Measurements from ENCODE around the gene CSNK1G2. TPM values are rescaled to one million over a fixed set of nuclear protein-coding genes. Genes with fewer than 3 reads are reported as not detected.

Gene CSNK1G2
- total and polyA plus RNA-seq, 2 of the 13 experiments (the other 11 are each of a cell fraction or from before 2014, with no cell fraction given) = 53.8 to 72.5 TPM

DNA sequence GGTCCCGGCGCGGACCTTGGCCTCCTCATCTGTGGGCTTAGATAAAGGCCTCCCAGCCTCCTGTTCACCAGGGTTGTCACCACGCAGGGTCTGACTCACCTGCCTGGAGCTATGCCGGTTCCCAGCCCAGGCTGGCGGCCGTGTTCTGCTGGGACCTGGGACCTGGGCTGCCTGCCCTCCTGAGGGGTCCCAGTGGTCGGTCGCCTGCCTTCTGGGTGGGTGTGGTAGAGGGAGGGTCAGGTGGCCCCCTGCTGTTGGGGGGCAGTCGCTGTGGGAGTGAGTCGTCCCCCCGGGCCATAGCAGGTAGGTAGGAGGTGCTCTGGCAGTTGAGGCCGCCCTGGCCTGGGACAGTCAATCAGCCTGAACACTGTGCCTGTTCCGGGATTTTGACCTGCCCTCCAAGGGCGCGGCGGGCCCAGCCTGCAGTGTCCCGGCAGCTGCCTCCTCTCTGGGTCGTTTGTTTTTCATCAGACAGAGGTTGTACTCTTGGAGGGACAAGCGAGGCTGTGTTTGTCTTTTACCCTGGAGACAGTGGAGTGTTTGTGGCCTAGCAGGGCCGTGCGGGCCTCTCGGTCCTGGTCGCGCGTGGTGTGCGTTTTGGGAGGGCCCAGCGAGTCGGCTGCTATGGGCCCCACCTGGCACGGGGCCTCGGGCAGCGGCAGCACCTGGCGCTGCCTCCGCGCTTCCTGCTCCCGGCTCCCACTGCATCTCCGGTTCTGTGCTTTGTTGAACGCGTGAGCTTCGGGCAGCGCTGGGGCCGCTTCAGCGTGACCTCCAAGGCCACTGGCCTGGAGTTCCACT is 33.2 kb upstream of the CSNK1G2 start (continued):
- TF ChIP-seq, protein P1, sequence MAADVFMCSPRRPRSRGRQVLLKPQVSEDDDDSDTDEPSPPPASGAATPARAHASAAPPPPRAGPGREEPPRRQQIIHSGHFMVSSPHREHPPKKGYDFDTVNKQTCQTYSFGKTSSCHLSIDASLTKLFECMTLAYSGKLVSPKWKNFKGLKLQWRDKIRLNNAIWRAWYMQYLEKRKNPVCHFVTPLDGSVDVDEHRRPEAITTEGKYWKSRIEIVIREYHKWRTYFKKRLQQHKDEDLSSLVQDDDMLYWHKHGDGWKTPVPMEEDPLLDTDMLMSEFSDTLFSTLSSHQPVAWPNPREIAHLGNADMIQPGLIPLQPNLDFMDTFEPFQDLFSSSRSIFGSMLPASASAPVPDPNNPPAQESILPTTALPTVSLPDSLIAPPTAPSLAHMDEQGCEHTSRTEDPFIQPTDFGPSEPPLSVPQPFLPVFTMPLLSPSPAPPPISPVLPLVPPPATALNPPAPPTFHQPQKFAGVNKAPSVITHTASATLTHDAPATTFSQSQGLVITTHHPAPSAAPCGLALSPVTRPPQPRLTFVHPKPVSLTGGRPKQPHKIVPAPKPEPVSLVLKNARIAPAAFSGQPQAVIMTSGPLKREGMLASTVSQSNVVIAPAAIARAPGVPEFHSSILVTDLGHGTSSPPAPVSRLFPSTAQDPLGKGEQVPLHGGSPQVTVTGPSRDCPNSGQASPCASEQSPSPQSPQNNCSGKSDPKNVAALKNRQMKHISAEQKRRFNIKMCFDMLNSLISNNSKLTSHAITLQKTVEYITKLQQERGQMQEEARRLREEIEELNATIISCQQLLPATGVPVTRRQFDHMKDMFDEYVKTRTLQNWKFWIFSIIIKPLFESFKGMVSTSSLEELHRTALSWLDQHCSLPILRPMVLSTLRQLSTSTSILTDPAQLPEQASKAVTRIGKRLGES (CRISPR knock-in tag; IDR thresholded peaks at IDR 0.05; ENCODE audit: borderline replicate concordance) = no peak
- TF ChIP-seq, protein P2, sequence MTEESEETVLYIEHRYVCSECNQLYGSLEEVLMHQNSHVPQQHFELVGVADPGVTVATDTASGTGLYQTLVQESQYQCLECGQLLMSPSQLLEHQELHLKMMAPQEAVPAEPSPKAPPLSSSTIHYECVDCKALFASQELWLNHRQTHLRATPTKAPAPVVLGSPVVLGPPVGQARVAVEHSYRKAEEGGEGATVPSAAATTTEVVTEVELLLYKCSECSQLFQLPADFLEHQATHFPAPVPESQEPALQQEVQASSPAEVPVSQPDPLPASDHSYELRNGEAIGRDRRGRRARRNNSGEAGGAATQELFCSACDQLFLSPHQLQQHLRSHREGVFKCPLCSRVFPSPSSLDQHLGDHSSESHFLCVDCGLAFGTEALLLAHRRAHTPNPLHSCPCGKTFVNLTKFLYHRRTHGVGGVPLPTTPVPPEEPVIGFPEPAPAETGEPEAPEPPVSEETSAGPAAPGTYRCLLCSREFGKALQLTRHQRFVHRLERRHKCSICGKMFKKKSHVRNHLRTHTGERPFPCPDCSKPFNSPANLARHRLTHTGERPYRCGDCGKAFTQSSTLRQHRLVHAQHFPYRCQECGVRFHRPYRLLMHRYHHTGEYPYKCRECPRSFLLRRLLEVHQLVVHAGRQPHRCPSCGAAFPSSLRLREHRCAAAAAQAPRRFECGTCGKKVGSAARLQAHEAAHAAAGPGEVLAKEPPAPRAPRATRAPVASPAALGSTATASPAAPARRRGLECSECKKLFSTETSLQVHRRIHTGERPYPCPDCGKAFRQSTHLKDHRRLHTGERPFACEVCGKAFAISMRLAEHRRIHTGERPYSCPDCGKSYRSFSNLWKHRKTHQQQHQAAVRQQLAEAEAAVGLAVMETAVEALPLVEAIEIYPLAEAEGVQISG (CRISPR knock-in tag; IDR thresholded peaks at IDR 0.05) = peak; percentile 49
- no peak for TF ChIP-seq KLF15 (CRISPR knock-in tag; IDR thresholded peaks at IDR 0.05; ENCODE audit: borderline replicate concordance)
- TF ChIP-seq ZNF619 (CRISPR knock-in tag; IDR thresholded peaks at IDR 0.05) = 0 out of 2 replicates have a peak, but pooled peaks have one; percentile 22
- no peak for TF ChIP-seq EZH2 (conservative IDR thresholded peaks at IDR 0.05; ENCODE audit: low read depth, low read length)
- TF ChIP-seq ZBTB21 (CRISPR knock-in tag; IDR thresholded peaks at IDR 0.05) = no peak
- no peak for TF ChIP-seq ZNF629 (CRISPR knock-in tag; conservative IDR thresholded peaks at IDR 0.05)
- TF ChIP-seq, protein P3, sequence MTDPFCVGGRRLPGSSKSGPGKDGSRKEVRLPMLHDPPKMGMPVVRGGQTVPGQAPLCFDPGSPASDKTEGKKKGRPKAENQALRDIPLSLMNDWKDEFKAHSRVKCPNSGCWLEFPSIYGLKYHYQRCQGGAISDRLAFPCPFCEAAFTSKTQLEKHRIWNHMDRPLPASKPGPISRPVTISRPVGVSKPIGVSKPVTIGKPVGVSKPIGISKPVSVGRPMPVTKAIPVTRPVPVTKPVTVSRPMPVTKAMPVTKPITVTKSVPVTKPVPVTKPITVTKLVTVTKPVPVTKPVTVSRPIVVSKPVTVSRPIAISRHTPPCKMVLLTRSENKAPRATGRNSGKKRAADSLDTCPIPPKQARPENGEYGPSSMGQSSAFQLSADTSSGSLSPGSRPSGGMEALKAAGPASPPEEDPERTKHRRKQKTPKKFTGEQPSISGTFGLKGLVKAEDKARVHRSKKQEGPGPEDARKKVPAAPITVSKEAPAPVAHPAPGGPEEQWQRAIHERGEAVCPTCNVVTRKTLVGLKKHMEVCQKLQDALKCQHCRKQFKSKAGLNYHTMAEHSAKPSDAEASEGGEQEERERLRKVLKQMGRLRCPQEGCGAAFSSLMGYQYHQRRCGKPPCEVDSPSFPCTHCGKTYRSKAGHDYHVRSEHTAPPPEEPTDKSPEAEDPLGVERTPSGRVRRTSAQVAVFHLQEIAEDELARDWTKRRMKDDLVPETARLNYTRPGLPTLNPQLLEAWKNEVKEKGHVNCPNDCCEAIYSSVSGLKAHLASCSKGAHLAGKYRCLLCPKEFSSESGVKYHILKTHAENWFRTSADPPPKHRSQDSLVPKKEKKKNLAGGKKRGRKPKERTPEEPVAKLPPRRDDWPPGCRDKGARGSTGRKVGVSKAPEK (CRISPR knock-in tag; IDR thresholded peaks at IDR 0.05; ENCODE audit: borderline replicate concordance) = no peak
- TF ChIP-seq MXI1 (IDR thresholded peaks at IDR 0.05; ENCODE audit: borderline replicate concordance, low read depth, low read length) = peak; percentile 22; the same call in 1 of the 3 replicates
- peak; percentile 28; the same call in 1 of the 2 replicates for TF ChIP-seq HDAC1 (CRISPR knock-in tag; IDR thresholded peaks at IDR 0.05)
- TF ChIP-seq, protein P4, sequence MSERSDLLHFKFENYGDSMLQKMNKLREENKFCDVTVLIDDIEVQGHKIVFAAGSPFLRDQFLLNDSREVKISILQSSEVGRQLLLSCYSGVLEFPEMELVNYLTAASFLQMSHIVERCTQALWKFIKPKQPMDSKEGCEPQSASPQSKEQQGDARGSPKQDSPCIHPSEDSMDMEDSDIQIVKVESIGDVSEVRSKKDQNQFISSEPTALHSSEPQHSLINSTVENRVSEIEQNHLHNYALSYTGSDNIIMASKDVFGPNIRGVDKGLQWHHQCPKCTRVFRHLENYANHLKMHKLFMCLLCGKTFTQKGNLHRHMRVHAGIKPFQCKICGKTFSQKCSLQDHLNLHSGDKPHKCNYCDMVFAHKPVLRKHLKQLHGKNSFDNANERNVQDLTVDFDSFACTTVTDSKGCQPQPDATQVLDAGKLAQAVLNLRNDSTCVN (CRISPR knock-in tag; IDR thresholded peaks at IDR 0.05; ENCODE audit: borderline replicate concordance) = no peak
- TF ChIP-seq POGZ (CRISPR knock-in tag; IDR thresholded peaks at IDR 0.05) = peak; percentile 50; the same call in 1 of the 2 replicates
- no peak for TF ChIP-seq MTF1 (CRISPR knock-in tag; IDR thresholded peaks at IDR 0.05)
- TF ChIP-seq ZNF782 (CRISPR knock-in tag; IDR thresholded peaks at IDR 0.05; ENCODE audit: borderline replicate concordance) = peak; percentile 85; the same call in 1 of the 2 replicates
- no peak for TF ChIP-seq ZFP37 (CRISPR knock-in tag; IDR thresholded peaks at IDR 0.05; ENCODE audit: borderline replicate concordance)
- no peak for TF ChIP-seq ZKSCAN5 (CRISPR knock-in tag; IDR thresholded peaks at IDR 0.05)
- TF ChIP-seq ZNF567 (CRISPR knock-in tag; IDR thresholded peaks at IDR 0.05; ENCODE audit: borderline replicate concordance) = no peak
- no peak for TF ChIP-seq SRSF9 (IDR thresholded peaks at IDR 0.05; ENCODE audit: borderline replicate concordance, insufficient read depth, low read depth, low read length, poor library complexity, severe bottlenecking)
